Lung microvascular endothelial cell (primary cell): ENCODE measurements around the gene NOD1. TPM values are rescaled to one million over a fixed set of nuclear protein-coding genes. Genes with fewer than 3 reads are reported as not detected.
A peak's percentile ranks its signal among the peaks of the same experiment; 100 is the strongest.
"Not testable (repeated sequence)": the region's sequence is repeated elsewhere in the genome, so short reads cannot be mapped to it uniquely, and the experiment has no call there.

Experiments
- DNase-seq, 2 donors: peaks; one replicate each; pipeline versions ENCODE4 v3.0.0 to v3.0.0-alpha.2; 2010; ENCODE audit warnings: low read depth in 2 of 2
- total RNA-seq: library from RNA; depleted of rRNA; stranded (reverse); fragments of >200 nt; gene quantifications from 2 replicates; pipeline ENCODE4 v1.2.1, GENCODE V29; 2014

The NOD1 gene
- total RNA-seq, 1 donor from 2014 or later = 22.8 TPM

- peak; percentile 98 to 99 for DNase-seq
Measured at GRCh38 chr7:30504301-30505173, 26.0 kb upstream of the NOD1 start, which contains the start of gene GGCT. Gene GGCT (minus strand): TSS chr7:30504829. CDS start chr7:30504709, 120 bp downstream.

GRCh38 chr7:30503274-30504212 is 25.0 kb upstream of the NOD1 start:
- peak in 1 of 2 donors; percentile 23 for DNase-seq

DNA sequence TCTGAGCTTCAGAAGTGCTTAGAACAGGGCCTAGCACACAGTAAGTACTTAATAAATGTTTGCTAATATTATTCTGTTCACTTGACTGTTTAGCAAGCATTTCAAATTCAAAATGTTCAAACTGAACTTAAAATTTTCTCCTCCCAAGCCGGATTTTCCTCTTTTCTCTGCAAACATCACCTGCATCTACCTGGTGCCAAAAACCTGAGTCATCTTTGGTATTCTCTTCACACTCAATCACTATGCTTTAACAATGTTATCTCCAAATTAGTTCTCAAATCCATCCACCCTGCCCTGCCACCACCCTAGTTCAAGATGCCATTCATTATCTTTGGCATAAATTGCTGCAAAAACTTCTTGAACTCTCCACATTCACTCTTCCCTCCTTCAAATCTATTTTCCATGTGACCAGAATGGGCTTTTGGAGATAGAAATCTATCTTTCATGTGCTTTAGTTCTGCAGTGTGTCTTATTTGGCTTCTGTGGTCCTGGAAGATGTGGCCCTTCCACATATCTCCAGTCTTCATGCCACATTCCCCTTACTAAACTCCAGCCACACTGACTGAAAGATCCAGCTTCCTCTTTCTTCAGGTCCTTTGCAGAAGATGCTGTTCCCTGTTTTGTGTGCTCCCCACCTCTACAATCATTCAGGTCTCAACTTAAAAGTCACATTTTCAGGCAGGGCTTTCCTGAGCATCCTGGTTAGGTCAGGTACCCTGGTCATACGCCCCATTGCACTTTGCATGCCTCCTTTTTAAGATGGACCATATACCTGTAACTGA is 24.1 kb upstream of the NOD1 start:
- no peak for DNase-seq

- no peak for DNase-seq
Measured at GRCh38 chr7:30501264-30501663, 22.7 kb upstream of the NOD1 start.

- no peak for DNase-seq
Measured at GRCh38 chr7:30493228-30493627, 14.6 kb upstream of the NOD1 start.

GRCh38 chr7:30491417-30491816 is 12.8 kb upstream of the NOD1 start:
- DNase-seq = no peak

GRCh38 chr7:30487371-30487770 is 8.8 kb upstream of the NOD1 start:
- DNase-seq = no peak

GRCh38 chr7:30485667-30486066 is 7.1 kb upstream of the NOD1 start:
- DNase-seq = no peak

GRCh38 chr7:30481416-30481815 is 2.8 kb upstream of the NOD1 start:
- DNase-seq = not testable (repeated sequence)

- DNase-seq = peak; percentile 65 to 69
Measured at GRCh38 chr7:30479202-30480120, 877 bp upstream of the NOD1 start.

- no peak for DNase-seq
Measured at GRCh38 chr7:30476459-30477145, 2.0 kb downstream of the NOD1 start.

DNA sequence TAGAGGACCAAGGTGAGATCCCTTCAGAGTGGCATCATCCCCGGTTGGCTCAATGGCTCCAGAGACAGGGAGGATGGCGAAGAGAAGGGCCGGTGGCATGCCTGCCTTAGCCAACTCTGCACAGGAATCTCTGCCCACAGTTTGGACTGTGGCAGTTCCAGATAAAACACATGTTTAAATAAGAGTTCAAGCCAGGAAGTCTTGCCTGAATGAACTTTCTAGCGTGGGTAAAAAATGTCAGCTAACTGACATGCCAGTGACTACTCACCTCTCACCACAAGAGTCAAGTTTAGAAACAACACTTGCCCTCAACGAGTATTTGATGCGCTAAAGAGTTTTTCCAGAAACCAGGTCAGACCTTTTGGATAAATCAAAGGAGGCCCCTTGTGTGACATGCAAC is 3.0 kb downstream of the NOD1 start:
- DNase-seq = peak in 1 of 2 donors; percentile 16

DNA sequence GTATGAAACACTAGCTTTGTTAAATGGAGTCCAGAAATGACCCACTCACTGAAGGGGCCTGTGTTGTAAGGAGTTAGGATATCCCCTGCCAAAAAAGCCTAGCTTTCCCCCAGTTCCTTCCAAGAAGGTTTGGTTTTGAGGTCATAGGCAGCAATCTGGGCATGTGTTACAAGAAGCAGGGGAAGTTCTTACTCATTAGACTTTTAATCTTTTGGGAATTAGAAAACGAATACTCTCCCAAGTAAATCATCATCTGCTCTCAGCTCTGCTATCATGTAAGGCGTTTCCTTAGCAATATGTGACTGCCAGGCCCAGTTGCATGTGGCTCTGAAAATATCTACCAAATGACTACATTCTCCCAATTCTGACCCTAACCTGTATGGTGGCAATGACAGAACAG is 3.7 kb downstream of the NOD1 start:
- peak in 1 of 2 donors; percentile 57 for DNase-seq

GRCh38 chr7:30474485-30474884 is 4.1 kb downstream of the NOD1 start:
- no peak for DNase-seq

GRCh38 chr7:30473903-30474302 is 4.7 kb downstream of the NOD1 start:
- DNase-seq = no peak

DNA sequence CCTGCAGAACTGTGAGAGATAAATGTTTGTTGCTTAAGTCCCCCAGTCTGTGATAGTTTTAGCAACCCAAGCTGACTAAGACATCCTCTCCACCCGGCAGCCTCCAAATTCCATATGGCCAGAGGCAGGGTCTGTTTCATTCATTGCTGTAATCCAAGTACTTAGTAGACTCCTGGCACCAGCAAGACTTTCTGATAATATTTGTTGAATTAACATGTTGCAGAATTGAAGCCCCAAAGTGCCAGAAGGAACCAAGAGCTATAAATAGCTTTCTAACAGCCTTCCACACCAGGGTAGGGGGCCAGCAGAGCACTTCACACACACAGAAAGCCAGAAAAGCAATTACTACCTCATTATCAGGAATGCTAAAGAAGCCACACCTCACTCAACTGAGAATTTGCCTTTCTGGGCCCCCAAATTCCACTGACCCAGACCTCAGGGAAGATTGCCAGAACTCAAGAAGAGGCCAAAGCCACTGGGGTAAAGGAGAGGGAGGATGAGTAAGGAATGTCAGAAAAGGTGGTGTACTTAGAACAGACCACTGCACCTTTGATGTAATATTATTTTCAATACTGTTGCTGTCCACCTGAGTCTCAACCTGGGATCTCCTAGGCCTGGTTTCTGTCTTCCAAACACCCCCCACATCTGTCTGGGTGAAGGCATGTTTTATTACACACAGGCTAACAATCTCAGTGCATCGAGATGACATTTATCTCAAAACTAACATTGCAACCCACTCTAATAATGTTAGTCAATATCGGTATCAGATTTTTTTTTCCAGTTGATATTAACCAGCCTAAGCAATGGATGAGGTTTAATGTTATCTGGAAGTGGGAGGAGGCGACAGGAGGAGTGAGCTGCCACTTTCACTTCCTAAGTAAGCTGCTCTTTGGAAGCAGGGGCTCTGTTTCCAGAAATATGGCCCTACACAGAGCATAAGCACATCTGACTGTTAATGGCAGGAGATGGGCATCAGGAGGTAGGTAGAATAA is 5.5 kb downstream of the NOD1 start:
- peak in 1 of 2 donors; percentile 50 for DNase-seq

- DNase-seq = peak in 1 of 2 donors; percentile 52
Measured at GRCh38 chr7:30472081-30472783, 6.4 kb downstream of the NOD1 start.

DNA sequence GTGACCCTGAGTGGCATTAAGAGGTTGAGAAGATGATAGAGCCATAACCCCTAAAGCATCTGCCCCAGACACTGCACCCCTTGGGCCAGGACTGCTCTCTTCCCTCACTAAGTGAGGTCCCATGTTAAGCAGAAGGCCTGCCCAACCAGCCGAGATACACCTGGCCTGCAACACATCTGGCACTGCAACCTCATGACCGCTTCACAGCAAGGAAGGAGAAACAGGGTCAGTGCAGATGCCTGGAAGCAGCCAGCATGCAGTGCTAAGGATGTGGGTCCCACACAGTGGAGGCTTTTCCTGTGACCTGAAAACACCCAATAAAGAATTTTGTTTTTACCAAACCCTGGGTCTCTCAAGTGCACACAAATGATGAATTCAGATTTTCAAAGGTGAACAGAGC is 7.4 kb downstream of the NOD1 start:
- no peak for DNase-seq
